ENCODE data around the gene YDJC. TPM values are rescaled to one million over a fixed set of nuclear protein-coding genes. Genes with fewer than 3 reads are reported as not detected.
"Not testable (repeated sequence)": the region's sequence is repeated elsewhere in the genome, so short reads cannot be mapped to it uniquely, and the experiment has no call there.

YDJC gene, protein sequence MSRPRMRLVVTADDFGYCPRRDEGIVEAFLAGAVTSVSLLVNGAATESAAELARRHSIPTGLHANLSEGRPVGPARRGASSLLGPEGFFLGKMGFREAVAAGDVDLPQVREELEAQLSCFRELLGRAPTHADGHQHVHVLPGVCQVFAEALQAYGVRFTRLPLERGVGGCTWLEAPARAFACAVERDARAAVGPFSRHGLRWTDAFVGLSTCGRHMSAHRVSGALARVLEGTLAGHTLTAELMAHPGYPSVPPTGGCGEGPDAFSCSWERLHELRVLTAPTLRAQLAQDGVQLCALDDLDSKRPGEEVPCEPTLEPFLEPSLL
- total RNA-seq, result 19.0 and 27.1 TPM in 2 replicates

DNA sequence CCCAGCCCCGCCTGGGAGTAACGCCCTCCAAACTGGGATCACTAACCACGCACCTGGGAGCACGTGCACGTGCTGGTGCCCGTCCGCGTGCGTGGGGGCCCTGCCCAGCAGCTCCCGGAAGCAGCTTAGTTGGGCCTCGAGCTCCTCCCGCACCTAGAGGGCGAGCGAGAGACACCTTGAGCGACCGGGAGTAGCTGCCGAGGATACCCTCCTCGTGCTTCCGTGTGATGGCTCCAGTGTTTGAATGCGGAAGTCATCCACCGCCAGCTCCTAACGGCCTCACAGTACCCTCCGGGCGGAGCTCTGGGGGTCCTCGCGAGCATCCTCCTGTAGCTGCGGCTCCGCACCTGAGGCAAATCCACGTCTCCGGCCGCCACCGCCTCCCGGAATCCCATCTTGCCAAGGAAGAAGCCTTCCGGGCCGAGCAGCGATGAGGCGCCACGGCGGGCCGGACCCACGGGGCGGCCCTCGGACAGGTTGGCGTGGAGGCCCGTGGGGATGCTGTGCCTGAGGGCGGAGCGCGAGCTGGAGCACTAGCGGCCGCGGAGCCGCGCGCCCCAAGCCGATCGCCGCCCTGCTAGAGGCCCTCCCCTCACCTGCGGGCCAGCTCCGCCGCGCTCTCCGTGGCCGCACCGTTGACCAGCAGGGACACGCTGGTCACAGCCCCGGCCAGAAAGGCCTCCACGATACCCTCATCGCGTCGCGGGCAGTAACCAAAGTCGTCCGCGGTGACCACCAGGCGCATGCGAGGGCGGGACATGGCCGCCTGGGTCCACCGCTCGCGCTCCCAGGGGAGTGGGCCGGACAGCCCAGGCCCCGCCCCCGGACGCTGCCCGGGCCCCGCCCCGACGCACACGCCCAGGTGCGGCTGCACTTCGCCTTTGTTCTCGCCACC, at the start of gene YDJC:
Gene YDJC, minus strand, starts transcription at position 768 of the 895 bp plus-strand sequence. Its CDS starts 8 bp downstream, at position 760.
- DNase-seq (ENCODE audit: low read depth), result peak; percentile 90
- peak within 1 kb of the TSS; percentile 82 for H3K4me3 ChIP-seq (ENCODE audit: low read depth, low read length)

DNA sequence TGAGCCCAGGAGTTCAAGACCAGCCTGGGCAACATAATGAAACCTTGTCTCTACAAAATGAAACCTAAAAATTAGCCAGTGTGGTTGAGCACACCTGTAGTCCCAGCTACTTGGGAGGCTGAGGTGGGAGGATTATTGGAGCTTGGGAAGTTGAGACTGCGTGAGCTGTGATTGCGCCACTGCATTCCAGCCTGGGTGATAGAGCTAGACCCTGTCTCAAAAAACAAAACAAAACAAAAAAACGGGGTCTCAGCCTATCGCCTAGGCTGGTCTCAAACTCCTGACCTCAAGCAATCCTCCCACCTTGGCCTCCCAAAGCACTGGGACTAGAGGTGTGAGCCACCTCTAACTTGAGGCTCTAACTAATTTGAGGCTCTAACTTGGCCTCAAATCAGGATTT, 49.6 kb upstream of the YDJC start:
- H3K4me3 ChIP-seq (ENCODE audit: low read depth, low read length), result no peak overlapping the region
- TF ChIP-seq, protein P1, sequence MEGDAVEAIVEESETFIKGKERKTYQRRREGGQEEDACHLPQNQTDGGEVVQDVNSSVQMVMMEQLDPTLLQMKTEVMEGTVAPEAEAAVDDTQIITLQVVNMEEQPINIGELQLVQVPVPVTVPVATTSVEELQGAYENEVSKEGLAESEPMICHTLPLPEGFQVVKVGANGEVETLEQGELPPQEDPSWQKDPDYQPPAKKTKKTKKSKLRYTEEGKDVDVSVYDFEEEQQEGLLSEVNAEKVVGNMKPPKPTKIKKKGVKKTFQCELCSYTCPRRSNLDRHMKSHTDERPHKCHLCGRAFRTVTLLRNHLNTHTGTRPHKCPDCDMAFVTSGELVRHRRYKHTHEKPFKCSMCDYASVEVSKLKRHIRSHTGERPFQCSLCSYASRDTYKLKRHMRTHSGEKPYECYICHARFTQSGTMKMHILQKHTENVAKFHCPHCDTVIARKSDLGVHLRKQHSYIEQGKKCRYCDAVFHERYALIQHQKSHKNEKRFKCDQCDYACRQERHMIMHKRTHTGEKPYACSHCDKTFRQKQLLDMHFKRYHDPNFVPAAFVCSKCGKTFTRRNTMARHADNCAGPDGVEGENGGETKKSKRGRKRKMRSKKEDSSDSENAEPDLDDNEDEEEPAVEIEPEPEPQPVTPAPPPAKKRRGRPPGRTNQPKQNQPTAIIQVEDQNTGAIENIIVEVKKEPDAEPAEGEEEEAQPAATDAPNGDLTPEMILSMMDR (IDR thresholded peaks at IDR 0.05; ENCODE audit: insufficient read depth, low read depth, low read length), result no peak
- DNase-seq (ENCODE audit: low read depth), result no peak

More for the DNA sequence above, at the start of gene YDJC:
- TF ChIP-seq, protein P1 (IDR thresholded peaks at IDR 0.05; ENCODE audit: insufficient read depth, low read depth, low read length), result peak; percentile 48

DNA sequence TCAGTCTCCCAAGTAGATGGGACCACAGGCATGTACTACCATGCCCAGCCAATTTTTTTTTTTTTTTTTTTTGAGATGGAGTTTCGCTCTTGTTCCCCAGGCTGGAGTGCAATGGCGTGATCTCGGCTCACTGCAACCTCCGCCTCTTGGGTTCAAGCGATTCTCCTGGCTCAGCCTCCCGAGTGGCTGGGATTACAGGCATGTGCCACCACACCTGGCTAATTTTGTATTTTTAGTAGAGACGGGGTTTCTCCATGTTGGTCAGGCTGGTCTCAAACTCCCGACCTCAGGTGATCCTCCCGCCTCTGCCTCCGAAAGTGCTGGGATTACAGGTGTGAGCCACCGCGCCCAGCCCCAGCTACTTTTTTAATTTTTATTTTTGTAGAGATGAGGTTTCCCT, 49.0 kb upstream of the YDJC start:
- H3K4me3 ChIP-seq (ENCODE audit: low read depth, low read length); DNase-seq (ENCODE audit: low read depth): not testable (repeated sequence)

DNA sequence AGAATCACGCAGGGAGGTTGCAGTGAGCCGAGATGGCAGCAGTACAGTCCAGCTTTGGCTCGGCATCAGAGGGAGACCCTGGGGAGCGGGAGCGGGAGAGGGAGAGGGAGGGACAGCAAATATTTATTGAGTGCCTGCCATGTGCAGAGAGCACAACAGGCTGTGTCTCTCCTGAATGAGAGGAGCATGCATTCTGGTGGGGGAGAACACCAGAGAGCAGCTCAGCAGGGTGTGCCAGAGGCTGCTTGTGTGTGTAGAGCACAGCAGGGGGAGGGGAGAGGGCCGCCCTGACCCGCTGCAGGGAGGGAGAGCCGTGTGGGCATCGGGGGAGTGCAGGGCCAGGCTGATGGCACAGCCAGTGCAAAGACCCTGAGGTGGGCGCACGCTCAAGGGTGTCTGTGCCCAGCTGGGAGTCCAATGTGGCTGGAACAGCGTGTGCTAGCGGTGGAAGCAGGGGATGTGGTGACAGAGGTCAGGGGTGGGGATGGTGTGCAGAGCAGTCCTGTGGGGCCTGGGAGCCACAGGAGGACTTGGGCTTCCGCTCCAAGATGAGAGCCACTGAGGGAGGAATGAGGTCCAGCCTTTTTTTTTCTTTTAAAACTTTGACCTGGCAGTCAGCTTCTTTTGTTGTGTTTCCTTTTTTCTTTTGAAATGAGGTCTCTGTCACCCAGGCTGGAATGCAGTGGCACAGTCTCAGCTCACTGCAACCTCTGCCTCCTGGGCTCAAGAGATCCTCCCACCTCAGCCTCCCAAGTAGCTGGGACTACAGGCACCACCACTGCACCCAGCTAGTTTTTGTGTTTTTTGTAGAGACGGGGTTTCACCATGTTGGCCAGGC, 48.0 kb upstream of the YDJC start:
- no peak for DNase-seq (ENCODE audit: low read depth)
- H3K4me3 ChIP-seq (ENCODE audit: low read depth, low read length), result no peak overlapping the region

DNA sequence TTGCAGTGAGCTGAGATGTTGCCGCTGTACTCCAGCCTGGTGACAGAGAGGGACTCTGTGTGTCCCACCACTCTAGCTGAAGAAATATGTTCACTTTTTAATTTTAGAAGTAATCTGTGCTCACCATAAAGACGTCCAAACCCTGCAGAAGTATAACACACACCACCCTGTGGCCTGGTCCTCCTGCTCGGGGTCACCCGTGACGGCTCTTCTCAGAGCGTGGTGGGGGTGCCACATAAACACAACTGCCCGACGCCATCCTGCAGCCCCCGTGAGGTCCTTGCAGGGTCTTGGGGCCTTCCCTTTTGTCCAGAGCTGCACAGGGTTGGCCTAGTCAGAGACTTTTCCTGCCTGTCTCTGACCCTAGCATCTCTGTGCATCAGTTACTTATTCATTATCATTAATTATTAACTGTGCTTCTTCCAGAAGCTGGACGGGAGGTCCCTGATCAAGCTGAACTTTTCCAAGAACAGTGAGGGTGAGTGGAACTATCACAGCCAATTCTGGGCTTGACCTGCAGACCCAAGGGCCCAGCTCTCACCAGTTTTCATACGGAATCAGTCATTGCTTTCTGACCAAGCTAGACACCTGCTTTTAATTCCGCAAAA, 44.9 kb upstream of the YDJC start:
- no peak overlapping the region for H3K4me3 ChIP-seq (ENCODE audit: low read depth, low read length)
- DNase-seq (ENCODE audit: low read depth), result no peak
- TF ChIP-seq, protein P1 (IDR thresholded peaks at IDR 0.05; ENCODE audit: insufficient read depth, low read depth, low read length), result no peak

More for the DNA sequence above, 48.0 kb upstream of the YDJC start:
- TF ChIP-seq, protein P1 (IDR thresholded peaks at IDR 0.05; ENCODE audit: insufficient read depth, low read depth, low read length), result no peak

DNA sequence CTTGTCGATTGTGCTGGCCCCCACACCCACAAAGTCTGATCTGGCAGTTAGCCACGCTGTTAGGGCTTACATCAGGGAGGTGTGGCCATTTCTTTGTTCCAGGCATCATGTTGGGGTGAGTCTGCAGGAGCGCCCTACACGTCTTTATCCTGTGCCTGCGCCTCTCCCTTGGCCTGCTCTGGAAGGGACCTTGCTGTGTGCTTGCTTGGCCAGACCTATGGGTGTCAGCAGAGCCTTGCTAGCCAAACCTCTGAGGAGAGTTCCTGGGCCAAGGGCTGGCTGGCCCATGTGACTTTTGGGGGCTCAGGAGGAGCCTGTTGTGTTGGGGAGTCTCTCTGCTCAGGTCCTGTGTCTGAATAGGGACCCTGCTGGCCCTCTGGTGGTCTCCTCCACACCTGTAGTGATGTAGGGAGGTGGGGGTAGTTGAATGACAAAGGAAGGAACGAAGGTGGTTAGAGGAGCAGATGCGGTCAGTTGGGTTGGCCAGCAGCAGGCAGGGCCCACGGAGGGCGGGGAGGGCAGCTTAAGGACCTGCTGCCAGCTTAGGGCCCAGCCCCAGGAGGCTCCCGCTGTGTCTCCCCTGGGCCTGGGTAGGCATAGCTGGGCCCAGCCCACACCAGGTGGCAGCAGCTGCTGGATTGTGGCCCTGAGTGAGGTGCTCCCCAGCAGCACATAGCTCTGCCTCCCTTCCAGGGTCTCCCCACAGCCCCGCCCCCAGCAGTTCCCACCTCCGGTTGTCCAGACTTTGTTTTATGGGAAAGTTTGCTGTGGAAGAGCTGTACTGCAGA, 43.9 kb upstream of the YDJC start:
- H3K4me3 ChIP-seq (ENCODE audit: low read depth, low read length), result no peak overlapping the region
- TF ChIP-seq, protein P1 (IDR thresholded peaks at IDR 0.05; ENCODE audit: insufficient read depth, low read depth, low read length), result no peak
- no peak for DNase-seq (ENCODE audit: low read depth)
